GM18868 (cell line): Measurements from ENCODE around the gene TTC39C.
"Not testable (repeated sequence)": the region's sequence is repeated elsewhere in the genome, so short reads cannot be mapped to it uniquely, and the experiment has no call there.

Experiments used
- ATAC-seq: cut with Tn5 transposase; IDR thresholded peaks from one replicate; pipeline ENCODE4 v1.9.1; 2021; ENCODE audit warnings: mild to moderate bottlenecking, moderate library complexity; ENCODE audit not compliant: unreplicated experiment

TTC39C gene

GRCh38 chr18:24051031-24051947, 36.7 kb downstream of the TTC39C start:
- no peak for ATAC-seq

GRCh38 chr18:24052053-24052452, 37.5 kb downstream of the TTC39C start:
- ATAC-seq, result no peak

- ATAC-seq, result no peak
Measured at GRCh38 chr18:24053211-24053610, 38.7 kb downstream of the TTC39C start.

- ATAC-seq, result no peak
Measured at GRCh38 chr18:24054130-24054529, 39.6 kb downstream of the TTC39C start.

GRCh38 chr18:24055009-24055804, 40.7 kb downstream of the TTC39C start:
- ATAC-seq, result peak; percentile 45

GRCh38 chr18:24055878-24056277, 41.3 kb downstream of the TTC39C start:
- no peak for ATAC-seq

- no peak for ATAC-seq
Measured at GRCh38 chr18:24056506-24056905, 42.0 kb downstream of the TTC39C start.

GRCh38 chr18:24057804-24058203, 43.2 kb downstream of the TTC39C start:
- ATAC-seq, result no peak

- ATAC-seq, result not testable (repeated sequence)
Measured at GRCh38 chr18:24059385-24059784, 44.8 kb downstream of the TTC39C start.

GRCh38 chr18:24060644-24061043, 46.1 kb downstream of the TTC39C start:
- no peak for ATAC-seq

- no peak for ATAC-seq
Measured at GRCh38 chr18:24063121-24063731, 48.7 kb downstream of the TTC39C start.

GRCh38 chr18:24064391-24065100, 50.0 kb downstream of the TTC39C start:
- no peak for ATAC-seq

GRCh38 chr18:24065906-24066305, 51.4 kb downstream of the TTC39C start:
- no peak for ATAC-seq

GRCh38 chr18:24068945-24069693, 54.6 kb downstream of the TTC39C start:
- no peak for ATAC-seq

- no peak for ATAC-seq
Measured at GRCh38 chr18:24071029-24071428, 56.5 kb downstream of the TTC39C start.

- ATAC-seq, result no peak
Measured at GRCh38 chr18:24071779-24072178, 57.2 kb downstream of the TTC39C start.

GRCh38 chr18:24072743-24073142, 58.2 kb downstream of the TTC39C start:
- no peak for ATAC-seq

- no peak for ATAC-seq
Measured at GRCh38 chr18:24073791-24074190, 59.2 kb downstream of the TTC39C start.

- not testable (repeated sequence) for ATAC-seq
Measured at GRCh38 chr18:24074757-24075156, 60.2 kb downstream of the TTC39C start.
